ENCODE measurements around the gene GABBR2.

DNA sequence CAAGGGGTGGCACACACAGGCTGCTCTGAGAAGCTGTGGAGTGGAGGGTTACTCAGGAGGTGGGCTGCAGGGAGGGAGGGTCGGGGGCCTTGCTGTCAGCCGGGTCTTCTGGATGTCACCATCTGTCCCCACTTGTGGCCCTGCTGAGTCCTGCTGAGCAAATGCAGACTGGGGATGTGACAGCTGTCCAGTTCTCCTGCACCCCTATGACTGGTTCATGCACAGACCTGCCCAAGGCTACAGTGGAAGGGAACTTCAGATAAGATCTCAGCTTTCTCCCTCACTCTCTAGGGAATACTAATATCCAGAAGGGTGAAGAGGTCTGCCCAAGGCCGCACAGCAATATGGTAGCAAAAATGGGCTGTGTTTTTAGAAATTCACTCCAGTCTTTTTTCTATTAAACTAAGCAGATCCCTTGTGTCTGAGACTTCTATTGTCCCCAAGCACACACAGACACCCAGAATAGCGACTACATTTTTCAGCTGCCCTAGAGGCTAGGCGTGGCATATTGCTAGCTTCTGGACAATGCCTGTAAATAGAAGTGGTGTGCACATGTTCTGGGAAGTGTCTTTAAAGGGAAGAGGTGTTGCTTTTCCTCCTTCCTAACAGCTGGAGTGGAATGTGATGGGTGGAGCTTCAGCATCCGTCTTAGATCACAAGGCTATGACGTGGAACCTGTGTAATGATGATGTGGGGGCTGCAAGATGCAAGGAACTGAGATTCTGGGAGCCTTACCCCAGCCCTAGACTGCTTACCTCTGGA, 402.2 kb downstream of the GABBR2 start:
- TF ChIP-seq EZH2 (optimal IDR thresholded peaks at IDR 0.05; ENCODE audit: low read depth, low read length): no peak
- TF ChIP-seq, protein P1, sequence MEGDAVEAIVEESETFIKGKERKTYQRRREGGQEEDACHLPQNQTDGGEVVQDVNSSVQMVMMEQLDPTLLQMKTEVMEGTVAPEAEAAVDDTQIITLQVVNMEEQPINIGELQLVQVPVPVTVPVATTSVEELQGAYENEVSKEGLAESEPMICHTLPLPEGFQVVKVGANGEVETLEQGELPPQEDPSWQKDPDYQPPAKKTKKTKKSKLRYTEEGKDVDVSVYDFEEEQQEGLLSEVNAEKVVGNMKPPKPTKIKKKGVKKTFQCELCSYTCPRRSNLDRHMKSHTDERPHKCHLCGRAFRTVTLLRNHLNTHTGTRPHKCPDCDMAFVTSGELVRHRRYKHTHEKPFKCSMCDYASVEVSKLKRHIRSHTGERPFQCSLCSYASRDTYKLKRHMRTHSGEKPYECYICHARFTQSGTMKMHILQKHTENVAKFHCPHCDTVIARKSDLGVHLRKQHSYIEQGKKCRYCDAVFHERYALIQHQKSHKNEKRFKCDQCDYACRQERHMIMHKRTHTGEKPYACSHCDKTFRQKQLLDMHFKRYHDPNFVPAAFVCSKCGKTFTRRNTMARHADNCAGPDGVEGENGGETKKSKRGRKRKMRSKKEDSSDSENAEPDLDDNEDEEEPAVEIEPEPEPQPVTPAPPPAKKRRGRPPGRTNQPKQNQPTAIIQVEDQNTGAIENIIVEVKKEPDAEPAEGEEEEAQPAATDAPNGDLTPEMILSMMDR (IDR thresholded peaks at IDR 0.05; ENCODE audit: low read length): no peak

All from MM.1S (cell line).